ENCODE results near the gene IDH3G.
A peak's percentile ranks its signal among the peaks of the same experiment; 100 is the strongest.
"Not testable (repeated sequence)": the region's sequence is repeated elsewhere in the genome, so short reads cannot be mapped to it uniquely, and the experiment has no call there.

Gene IDH3G

GRCh38 chrX:153749017-153749416 lies 45.2 kb downstream of the IDH3G start:
- Mint-ChIP-seq H3K27me3 (peaks cover 0 to 11% of the 10 kb centered on the region in 2 donors), H3K4me1 (peaks cover 14 to 20% of the 10 kb centered on the region in 2 donors)
- not testable (repeated sequence) for H3K27ac Mint-ChIP-seq; H3K4me3 Mint-ChIP-seq; ATAC-seq (replicated peaks); H3K9me3 Mint-ChIP-seq; H3K36me3 Mint-ChIP-seq; DNase-seq

GRCh38 chrX:153746991-153747390 lies 47.2 kb downstream of the IDH3G start:
- ATAC-seq (replicated peaks); H3K36me3 Mint-ChIP-seq; H3K27ac Mint-ChIP-seq; H3K9me3 Mint-ChIP-seq; H3K27me3 Mint-ChIP-seq; DNase-seq; H3K4me3 Mint-ChIP-seq: not testable (repeated sequence)
- peaks cover 18 to 30% of the 10 kb centered on the region in 2 donors for H3K4me1 Mint-ChIP-seq

- Mint-ChIP-seq H3K36me3 (no peaks in the 10 kb centered on the region), H3K27me3 (peaks cover 0 to 7% of the 10 kb centered on the region in 2 donors), H3K4me1 (peaks cover 18 to 33% of the 10 kb centered on the region in 2 donors), H3K4me3 (no peak overlapping the region), H3K9me3 (no peaks in the 10 kb centered on the region), H3K27ac (no peak overlapping the region)
- DNase-seq (no peak), ATAC-seq (replicated peaks) (no peak)
These were observed 47.8 kb downstream of the IDH3G start for GRCh38 chrX:153746359-153746758.

GRCh38 chrX:153745067-153745433 lies 49.1 kb downstream of the IDH3G start:
- not testable (repeated sequence) for H3K27ac Mint-ChIP-seq; H3K36me3 Mint-ChIP-seq; H3K9me3 Mint-ChIP-seq; H3K27me3 Mint-ChIP-seq; DNase-seq; ATAC-seq (replicated peaks)
- H3K4me3 Mint-ChIP-seq = peak overlapping the region in 1 of 2 donors; percentile 39
- peaks cover 21 to 44% of the 10 kb centered on the region in 2 donors for H3K4me1 Mint-ChIP-seq

- ATAC-seq (replicated peaks) = no peak
- Mint-ChIP-seq H3K27me3 (peaks cover 0 to 3% of the 10 kb centered on the region in 2 donors), H3K4me3 (peak overlapping the region in 1 of 2 donors; percentile 39), H3K4me1 (peaks cover 15 to 40% of the 10 kb centered on the region in 2 donors), H3K27ac (peak overlapping the region; percentile 17), H3K9me3 (no peaks in the 10 kb centered on the region), H3K36me3 (peaks cover 0 to 3% of the 10 kb centered on the region in 2 donors)
- DNase-seq = no peak
These were observed 49.7 kb downstream of the IDH3G start for GRCh38 chrX:153744210-153745066.

GRCh38 chrX:153743468-153744209 lies 50.5 kb downstream of the IDH3G start:
- DNase-seq; H3K27ac Mint-ChIP-seq; ATAC-seq (replicated peaks); H3K9me3 Mint-ChIP-seq; H3K27me3 Mint-ChIP-seq; H3K36me3 Mint-ChIP-seq: not testable (repeated sequence)
- H3K4me3 Mint-ChIP-seq = peak overlapping the region in 1 of 2 donors; percentile 22
- peaks cover 15 to 40% of the 10 kb centered on the region in 2 donors for H3K4me1 Mint-ChIP-seq

GRCh38 chrX:153742796-153743467 lies 51.2 kb downstream of the IDH3G start:
- Mint-ChIP-seq H3K4me1 (peaks cover 15 to 40% of the 10 kb centered on the region in 2 donors), H3K27ac (peak overlapping the region; percentile 20)
- not testable (repeated sequence) for H3K36me3 Mint-ChIP-seq; H3K9me3 Mint-ChIP-seq; DNase-seq; H3K27me3 Mint-ChIP-seq; H3K4me3 Mint-ChIP-seq; ATAC-seq (replicated peaks)

- H3K9me3 Mint-ChIP-seq; H3K36me3 Mint-ChIP-seq; ATAC-seq (replicated peaks); H3K27me3 Mint-ChIP-seq; H3K27ac Mint-ChIP-seq; H3K4me3 Mint-ChIP-seq; DNase-seq: not testable (repeated sequence)
- peaks cover 15 to 40% of the 10 kb centered on the region in 2 donors for H3K4me1 Mint-ChIP-seq
These were observed 52.1 kb downstream of the IDH3G start for GRCh38 chrX:153742111-153742510.

GRCh38 chrX:153741446-153741845 lies 52.7 kb downstream of the IDH3G start:
- DNase-seq (no peak), ATAC-seq (replicated peaks) (no peak)
- H3K36me3 Mint-ChIP-seq = peaks cover 9 to 11% of the 10 kb centered on the region in 2 donors
- H3K27ac Mint-ChIP-seq = no peak overlapping the region
- no peaks in the 10 kb centered on the region for H3K9me3 Mint-ChIP-seq
- H3K4me3 Mint-ChIP-seq = no peak overlapping the region
- peaks cover 0 to under 1% of the 10 kb centered on the region in 2 donors for H3K27me3 Mint-ChIP-seq
- peaks cover 15 to 40% of the 10 kb centered on the region in 2 donors for H3K4me1 Mint-ChIP-seq

GRCh38 chrX:153740631-153741222 lies 53.4 kb downstream of the IDH3G start:
- ATAC-seq (replicated peaks) (no peak), DNase-seq (no peak)
- no peaks in the 10 kb centered on the region for H3K27me3 Mint-ChIP-seq
- H3K36me3 Mint-ChIP-seq = peaks cover 9 to 11% of the 10 kb centered on the region in 2 donors
- H3K4me1 Mint-ChIP-seq = peaks cover 15 to 40% of the 10 kb centered on the region in 2 donors
- no peaks in the 10 kb centered on the region for H3K9me3 Mint-ChIP-seq
- H3K27ac Mint-ChIP-seq = no peak overlapping the region
- H3K4me3 Mint-ChIP-seq = no peak overlapping the region

GRCh38 chrX:153739754-153740486 lies 54.3 kb downstream of the IDH3G start:
- H3K27ac Mint-ChIP-seq = peak overlapping the region; percentile 14
- H3K27me3 Mint-ChIP-seq = no peaks in the 10 kb centered on the region
- H3K4me1 Mint-ChIP-seq = peaks cover 12 to 35% of the 10 kb centered on the region in 2 donors
- H3K36me3 Mint-ChIP-seq = peaks cover 12 to 14% of the 10 kb centered on the region in 2 donors
- H3K9me3 Mint-ChIP-seq = no peaks in the 10 kb centered on the region
- DNase-seq = no peak
- ATAC-seq (replicated peaks) = no peak
- H3K4me3 Mint-ChIP-seq = no peak overlapping the region

- ATAC-seq (replicated peaks) (no peak), DNase-seq (no peak)
- Mint-ChIP-seq H3K4me1 (peaks cover 8 to 24% of the 10 kb centered on the region in 2 donors), H3K9me3 (no peaks in the 10 kb centered on the region), H3K4me3 (no peak overlapping the region), H3K27me3 (no peaks in the 10 kb centered on the region), H3K27ac (no peak overlapping the region), H3K36me3 (peaks cover 17% of the 10 kb centered on the region in 2 donors)
These were observed 56.0 kb downstream of the IDH3G start for GRCh38 chrX:153738056-153738605.

- Mint-ChIP-seq H3K36me3 (peaks cover 22 to 23% of the 10 kb centered on the region in 2 donors), H3K9me3 (peaks cover 0 to under 1% of the 10 kb centered on the region in 2 donors), H3K4me3 (no peak overlapping the region), H3K4me1 (peaks cover 4 to 22% of the 10 kb centered on the region in 2 donors), H3K27me3 (no peaks in the 10 kb centered on the region), H3K27ac (no peak overlapping the region)
- DNase-seq (no peak), ATAC-seq (replicated peaks) (no peak)
These were observed 57.2 kb downstream of the IDH3G start for GRCh38 chrX:153736871-153737441.

Measured in stimulated activated naive B cell treated with anti-CD40 and anti-IgM and Interleukin-4, amounts not matched to agents 10 μg/mL and 1 μg/mL and 100 μg/mL, for 72 hours (primary cell).